H1 (cell line): Measurements from ENCODE around the gene TAF8. TPM values are rescaled to one million over a fixed set of nuclear protein-coding genes. Genes with fewer than 3 reads are reported as not detected.

Experiments used
- CTCF ChIA-PET: fragments of 300-600 bp; sonication (Branson Sonifier 250); formaldehyde crosslinking; loops from one replicate; lab custom pipeline; 2021; ENCODE audit not compliant: partially characterized antibody; lab: Charles Lee
- POLR2A ChIA-PET: fragments of 300-600 bp; sonication (Branson Sonifier 250); formaldehyde crosslinking; loops from one replicate; lab custom pipeline; 2021; ENCODE audit warnings: inconsistent platforms; ENCODE audit not compliant: partially characterized antibody; lab: Charles Lee
- DNase-seq, 2 experiments: peaks; one replicate each; pipeline versions ENCODE4 v3.0.0 to v3.0.0-alpha.2; 2010 to 2022; ENCODE audit warnings: low spot score in 2 of 2, low read depth in 1 of 2, mixed read lengths in 1 of 2
- FAIRE-seq: peaks from 2 replicates; lab custom pipeline; 2011; peaks lifted over from hg19 to GRCh38; lab: Jason Lieb, UNC
- H2AFZ ChIP-seq: 2 replicates; pipeline ENCODE4 v1.8.1; 2012; ENCODE audit warnings: low read length, inconsistent platforms
- H2AK5ac ChIP-seq: 2 replicates; pipeline ENCODE4 v1.6.1; 2013; ENCODE audit warnings: low read depth, low read length
- H2BK120ac ChIP-seq: replicated peaks from 2 replicates; pipeline ENCODE3; 2013; ENCODE audit warnings: low read depth, low read length, inconsistent platforms
- H2BK12ac ChIP-seq: 2 replicates; pipeline ENCODE4 v1.6.1; 2013; ENCODE audit warnings: low read depth, low read length
- H2BK15ac ChIP-seq: 2 replicates; pipeline ENCODE4 v1.6.1; 2013; ENCODE audit warnings: low read length
- H2BK20ac ChIP-seq: 2 replicates; pipeline ENCODE4 v1.6.1; 2013; ENCODE audit warnings: low read length
- H2BK5ac ChIP-seq: 2 replicates; pipeline ENCODE4 v1.6.1; 2013; ENCODE audit warnings: low read depth, low read length
- H3K14ac ChIP-seq: 2 replicates; pipeline ENCODE4 v1.6.1; 2013; ENCODE audit warnings: inconsistent platforms; ENCODE audit not compliant: insufficient read length
- H3K18ac ChIP-seq: 2 replicates; pipeline ENCODE4 v1.6.1; 2013; ENCODE audit warnings: low read length; ENCODE audit errors: extremely low read depth
- H3K23ac ChIP-seq: 2 replicates; pipeline ENCODE4 v1.6.1; 2013; ENCODE audit warnings: inconsistent platforms; ENCODE audit not compliant: insufficient read length
- H3K23me2 ChIP-seq: 2 replicates; pipeline ENCODE4 v1.6.1; 2013; ENCODE audit warnings: low read depth, low read length
- H3K27ac ChIP-seq: 2 replicates; pipeline ENCODE4 v1.6.1; 2011; ENCODE audit warnings: low read depth, low read length, inconsistent platforms
- H3K27me3 ChIP-seq, 4 experiments: replicated peaks in 1 of 4; 1 replicate in 1 of 4; 2 replicates in 3 of 4; pipeline versions ENCODE4 v1.6.1 to v1.8.1; 2011 to 2013; ENCODE audit warnings: low read length in 3 of 4, mild to moderate bottlenecking in 3 of 4, inconsistent platforms in 2 of 4, mixed read lengths in 2 of 4, moderate library complexity in 1 of 4; ENCODE audit not compliant: control insufficient read depth in 3 of 4, insufficient read depth in 3 of 4; ENCODE audit errors: extremely low read depth in 1 of 4
- H3K36me3 ChIP-seq, 4 experiments: 2 replicates each; pipeline versions ENCODE4 v1.6.1 to v1.8.1; 2011 to 2013; ENCODE audit warnings: mild to moderate bottlenecking in 4 of 4, low read length in 3 of 4, moderate library complexity in 2 of 4, control low read depth in 1 of 4, inconsistent platforms in 1 of 4; ENCODE audit not compliant: insufficient read depth in 4 of 4, control insufficient read depth in 2 of 4
- H3K4ac ChIP-seq: replicated peaks from 2 replicates; pipeline ENCODE3; 2013; ENCODE audit warnings: low read length, low read depth, mixed read lengths, inconsistent platforms; ENCODE audit not compliant: insufficient read length
- H3K4me1 ChIP-seq, 4 experiments: replicated peaks in 1 of 4; 1 replicate in 1 of 4; 2 replicates in 3 of 4; pipeline versions ENCODE4 v1.6.1 to v1.8.1; 2011 to 2013; ENCODE audit warnings: low read length in 3 of 4, inconsistent platforms in 2 of 4, mixed read lengths in 1 of 4; ENCODE audit not compliant: insufficient read depth in 4 of 4, control insufficient read depth in 3 of 4
- H3K4me2 ChIP-seq, 2 experiments: 2 replicates each; pipeline versions ENCODE4 v1.6.1 to v1.8.1; 2011 to 2013; ENCODE audit warnings: low read depth in 2 of 2, low read length in 2 of 2, control low read depth in 1 of 2, inconsistent platforms in 1 of 2, mild to moderate bottlenecking in 1 of 2; ENCODE audit not compliant: insufficient read depth in 1 of 2
- H3K4me3 ChIP-seq, 4 experiments: fragments of 200-600, 300-600 bp in 1 of 4; sonication (generic), shearing (Covaris generic), sonication (Bioruptor Twin) in 1 of 4; 2 replicates each; pipeline versions ENCODE4 v1.5.1 to v1.8.1; 2011 to 2016; ENCODE audit warnings: low read length in 4 of 4, low read depth in 3 of 4, control low read depth in 2 of 4, inconsistent platforms in 2 of 4, mild to moderate bottlenecking in 2 of 4, mixed read lengths in 1 of 4, moderate library complexity in 1 of 4; ENCODE audit not compliant: insufficient read depth in 2 of 4; ENCODE audit errors: extremely low read depth in 1 of 4
- H3K56ac ChIP-seq: replicated peaks from 2 replicates; pipeline ENCODE3; 2013; ENCODE audit warnings: low read depth, mild to moderate bottlenecking, mixed read lengths, low read length, inconsistent platforms; ENCODE audit not compliant: insufficient read length
- H3K79me1 ChIP-seq: 2 replicates; pipeline ENCODE4 v1.6.1; 2013; ENCODE audit warnings: low read depth, low read length, control low read depth
- H3K79me2 ChIP-seq, 2 experiments: 2 replicates each; pipeline versions ENCODE4 v1.6.1 to v1.8.1; 2012 to 2013; ENCODE audit warnings: low read length in 2 of 2, mild to moderate bottlenecking in 2 of 2, inconsistent platforms in 1 of 2; ENCODE audit not compliant: insufficient read depth in 2 of 2, control insufficient read depth in 1 of 2
- H3K9ac ChIP-seq, 4 experiments: replicated peaks in 1 of 4; 1 replicate in 1 of 4; 2 replicates in 3 of 4; pipeline versions ENCODE4 v1.6.1 to v1.8.1; 2011 to 2013; ENCODE audit warnings: low read depth in 3 of 4, low read length in 3 of 4, control low read depth in 2 of 4, mild to moderate bottlenecking in 2 of 4, moderate library complexity in 2 of 4, inconsistent platforms in 1 of 4; ENCODE audit errors: extremely low read depth in 1 of 4
- H3K9me3 ChIP-seq, 2 experiments: 2 replicates each; pipeline versions ENCODE4 v1.6.1 to v1.8.1; 2012 to 2013; ENCODE audit warnings: mild to moderate bottlenecking in 2 of 2, moderate library complexity in 2 of 2, control low read depth in 1 of 2, inconsistent platforms in 1 of 2, low read depth in 1 of 2, low read length in 1 of 2, mixed read lengths in 1 of 2; ENCODE audit not compliant: insufficient read depth in 2 of 2
- H4K20me1 ChIP-seq, 2 experiments: replicated peaks in 1 of 2; 2 replicates each; pipeline versions ENCODE3 to v1.8.1; 2011 to 2013; ENCODE audit warnings: inconsistent platforms in 2 of 2, low read length in 2 of 2, mild to moderate bottlenecking in 1 of 2; ENCODE audit not compliant: insufficient read depth in 2 of 2, control insufficient read depth in 1 of 2
- H4K5ac ChIP-seq: 2 replicates; pipeline ENCODE4 v1.6.1; 2013; ENCODE audit warnings: low read length, low read depth, mixed read lengths, inconsistent platforms; ENCODE audit not compliant: insufficient read length
- H4K8ac ChIP-seq: 2 replicates; pipeline ENCODE4 v1.8.0; 2013; ENCODE audit warnings: mild to moderate bottlenecking, moderate library complexity, low read length, inconsistent platforms; ENCODE audit not compliant: insufficient read depth; ENCODE audit errors: extremely low read depth
- H4K91ac ChIP-seq: replicated peaks from 2 replicates; pipeline ENCODE3; 2013; ENCODE audit warnings: low read length, mixed read lengths, inconsistent platforms; ENCODE audit not compliant: insufficient read length
- RNF2 ChIP-seq: fragments of 200-900, 300-1000 bp; sonication (generic); IDR thresholded peaks from 2 replicates; pipeline ENCODE4 v1.7.1; 2016; ENCODE audit warnings: borderline replicate concordance, low read depth, mild to moderate bottlenecking, antibody characterized with exemption, low read length; ENCODE audit not compliant: poor library complexity, severe bottlenecking; ENCODE audit errors: missing control alignments
- SIN3A ChIP-seq, 2 experiments: IDR thresholded peaks in 1 of 2; conservative IDR thresholded peaks in 1 of 2; 2 replicates each; pipeline ENCODE4 v1.6.1; 2011 to 2012; ENCODE audit warnings: low read length in 2 of 2, improper control_type of control experiment in 1 of 2, low read depth in 1 of 2, mild to moderate bottlenecking in 1 of 2
- whole genome bisulfite sequencing, 2 experiments: shearing (Covaris generic) in 1 of 2; methylation state at CpG; one replicate each; pipeline versions ENCODE4 v1.1.6 to v1.1.7; 2013 to 2015; ENCODE audit warnings: low lambda C conversion rate in 2 of 2, mixed read lengths in 2 of 2, inconsistent platforms in 1 of 2, low coverage in 1 of 2, missing lambda C conversion rate in 1 of 2; ENCODE audit not compliant: insufficient replicate concordance in 2 of 2, insufficient coverage in 1 of 2, insufficient read length in 1 of 2; ENCODE audit errors: extremely low coverage in 1 of 2, missing lambda C conversion rate in 1 of 2; 5-methylcytosine and 5-hydroxymethylcytosine counted together
- polyA plus RNA-seq, 7 experiments: library from polyadenylated mRNA; depleted of rRNA in 3 of 7; stranded (reverse) in 5 of 7; unstranded in 2 of 7; fragments of >200 nt in 5 of 7; fragments of 200-250 nt in 2 of 7; gene quantifications; 1 replicate in 5 of 7; 2 replicates in 1 of 7; 4 replicates in 1 of 7; pipeline versions ENCODE4 v1.2.1 to v1.2.3, GENCODE V29; 2011 to 2013; ENCODE audit warnings: missing spikeins in 2 of 7, mixed read lengths in 2 of 7
- total RNA-seq: library from RNA; stranded (reverse); fragmentation: NEBNext Ultra II Directional; extraction: Animal tissue kit (Norgen Biotek cat#: 25700); gene quantifications from 2 replicates; pipeline ENCODE4 v1.2.1, GENCODE V29; 2021

TAF8 gene
- total and polyA plus RNA-seq, 2 of the 8 experiments (the other 6 are each of a cell fraction or from before 2014, with no cell fraction given) = 32.2 to 34.0 TPM

GRCh38 chr6:42131531-42131930 lies 81.2 kb downstream of the TAF8 start:
- H3K36me3 ChIP-seq = peaks cover 13 to 41% (median 29%) of the 10 kb centered on the region in 4 experiments
- H3K4ac ChIP-seq = no peak overlapping the region
- H2BK120ac ChIP-seq = no peak overlapping the region
- H4K20me1 ChIP-seq = peaks cover 8 to 21% of the 10 kb centered on the region in 2 experiments
- H2BK15ac ChIP-seq = no peak overlapping the region
- peak overlapping the region; percentile 6; the same call in 1 of the 2 replicates for H3K18ac ChIP-seq
- no peak overlapping the region for H3K4me3 ChIP-seq
- no peak overlapping the region for H3K4me2 ChIP-seq
- POLR2A ChIA-PET = interaction anchor here (0.7 kb wide), 2 partner anchors 8 to 14 kb away, joined by 3 read pairs; no protein-coding TSS in a partner anchor
- no peaks in the 10 kb centered on the region for H3K9me3 ChIP-seq
- WGBS, 2 experiments = 93% methylated on average over 11 of the region's 11 CpGs; no CpG with 5 or more reads in 1 of the 2 experiments
- H4K8ac ChIP-seq = no peak overlapping the region
- H3K79me2 ChIP-seq = peaks cover 4 to 59% of the 10 kb centered on the region in 2 experiments; a peak in 3 of 4 replicates
- no peak overlapping the region for H3K9ac ChIP-seq
- no peak overlapping the region for H4K5ac ChIP-seq
- no peak overlapping the region for H2AFZ ChIP-seq
- H3K23me2 ChIP-seq = no peaks in the 10 kb centered on the region
- H3K56ac ChIP-seq = no peak overlapping the region
- no peak overlapping the region for H2BK12ac ChIP-seq
- TF ChIP-seq RNF2 = no peak
- TF ChIP-seq SIN3A (conservative IDR thresholded peaks at IDR 0.05 in 1 of 2, IDR thresholded peaks at IDR 0.05 in 1 of 2; ENCODE audit: low read depth in 1 of 2, low read length in 2 of 2) = no peak
- H3K14ac ChIP-seq = no peak overlapping the region
- no peak overlapping the region for H4K91ac ChIP-seq
- no peak for DNase-seq
- H2AK5ac ChIP-seq = no peak overlapping the region
- CTCF ChIA-PET = interaction anchor here (1.2 to 5.2 kb wide), 2 partner anchors 10 to 25 kb away, joined by 3 to 30 read pairs; no protein-coding TSS in a partner anchor
- no peak overlapping the region for H2BK20ac ChIP-seq
- no peak overlapping the region for H2BK5ac ChIP-seq
- H3K27ac ChIP-seq = no peak overlapping the region
- no peaks in the 10 kb centered on the region for H3K27me3 ChIP-seq
- FAIRE-seq = no peak
- H3K4me1 ChIP-seq = peaks cover 8 to 28% (median 15%) of the 10 kb centered on the region in 4 experiments
- no peak overlapping the region for H3K23ac ChIP-seq
- H3K79me1 ChIP-seq = peaks cover 16% of the 10 kb centered on the region
